ENCODE data around the gene PCBP3.

GRCh38 chr21:45776971-45777370 is 133.4 kb downstream of the PCBP3 start:
- TF ChIP-seq CTCF (IDR thresholded peaks at IDR 0.05; ENCODE audit: low read length), result no peak
- no peak for TF ChIP-seq EZH2 (optimal IDR thresholded peaks at IDR 0.05; ENCODE audit: low read depth, low read length)
- no peak for TF ChIP-seq EZH2phosphoT487 (IDR thresholded peaks at IDR 0.05; ENCODE audit: low read length)

All from MM.1S (cell line).